HG02884 (cell line): ENCODE results near the gene PCAT7.
"Not testable (repeated sequence)": the region's sequence is repeated elsewhere in the genome, so short reads cannot be mapped to it uniquely, and the experiment has no call there.

Source experiments
- ATAC-seq: cut with Tn5 transposase; IDR thresholded peaks from one replicate; pipeline ENCODE4 v1.9.1; 2021; ENCODE audit warnings: mild to moderate bottlenecking, moderate library complexity; ENCODE audit not compliant: unreplicated experiment

The PCAT7 gene

DNA sequence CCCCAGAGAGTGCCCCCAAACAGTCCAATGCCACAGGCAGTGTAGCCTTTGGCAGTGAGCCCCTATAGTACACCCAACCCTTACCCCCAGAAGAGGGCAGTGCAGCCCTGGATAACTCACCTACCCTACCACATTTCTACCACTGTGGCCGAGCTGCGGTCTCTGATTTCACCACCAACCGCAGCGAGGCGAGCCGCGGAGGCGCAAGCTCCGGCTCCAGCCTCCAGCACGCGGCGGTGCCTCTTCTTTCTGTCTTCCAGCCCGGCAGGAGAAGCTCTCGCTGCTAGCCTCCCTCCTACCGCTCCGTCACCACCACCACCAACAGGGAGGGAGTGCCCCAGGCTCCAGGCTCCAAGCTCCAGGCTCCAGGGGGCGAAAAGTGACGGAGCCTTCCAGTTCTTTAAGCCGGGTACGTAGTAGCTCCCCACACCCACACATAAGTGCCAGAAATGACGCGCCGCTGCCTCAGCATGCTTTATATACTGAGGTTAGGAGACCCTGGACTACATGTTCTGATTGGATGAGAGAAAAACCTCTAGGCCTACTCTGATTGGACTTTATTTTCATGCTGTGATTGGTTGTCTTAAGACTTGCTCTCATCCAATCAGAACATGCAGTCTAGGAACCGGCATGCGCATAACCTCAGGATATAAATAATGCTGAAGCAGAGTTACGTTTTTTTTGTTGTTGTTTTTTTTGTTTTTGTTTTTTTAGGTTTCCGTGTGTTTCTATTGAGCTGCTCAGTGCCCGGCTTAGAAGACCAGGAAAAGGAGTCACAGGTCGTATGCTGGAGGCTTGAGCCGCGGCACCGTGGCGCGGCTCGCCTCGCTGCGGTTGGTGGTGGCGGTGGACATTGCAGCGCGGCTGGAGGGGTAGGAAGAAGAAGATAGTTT is at the start of gene PCAT7:
PCAT7 (plus strand) TSS at position 645 of the 893 bp plus-strand sequence.
- ATAC-seq: no peak

DNA sequence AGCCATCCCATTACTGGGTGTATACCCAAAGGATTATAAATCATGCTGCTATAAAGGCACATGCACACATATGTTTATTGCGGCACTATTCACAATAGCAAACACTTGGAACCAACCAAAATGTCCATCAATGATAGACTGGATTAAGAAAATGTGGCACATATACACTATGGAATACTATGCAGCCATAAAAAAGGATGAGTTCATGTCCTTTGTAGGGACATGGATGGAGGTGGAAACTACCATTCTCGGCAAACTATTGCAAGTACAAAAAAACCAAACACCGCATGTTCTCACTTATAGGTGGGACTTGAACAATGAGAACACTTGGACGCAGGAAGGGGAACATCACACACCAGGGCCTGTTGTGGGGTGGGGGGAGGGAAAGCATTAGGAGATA is 48.5 kb upstream of the PCAT7 start:
- ATAC-seq: not testable (repeated sequence)

GRCh38 chr9:94507531-94508258 is 47.2 kb upstream of the PCAT7 start:
- ATAC-seq: no peak

GRCh38 chr9:94511134-94511954 is 43.5 kb upstream of the PCAT7 start:
- no peak for ATAC-seq

- ATAC-seq: no peak
Measured at GRCh38 chr9:94511955-94512265, 43.0 kb upstream of the PCAT7 start.

- no peak for ATAC-seq
Measured at GRCh38 chr9:94514722-94515121, 40.2 kb upstream of the PCAT7 start.

DNA sequence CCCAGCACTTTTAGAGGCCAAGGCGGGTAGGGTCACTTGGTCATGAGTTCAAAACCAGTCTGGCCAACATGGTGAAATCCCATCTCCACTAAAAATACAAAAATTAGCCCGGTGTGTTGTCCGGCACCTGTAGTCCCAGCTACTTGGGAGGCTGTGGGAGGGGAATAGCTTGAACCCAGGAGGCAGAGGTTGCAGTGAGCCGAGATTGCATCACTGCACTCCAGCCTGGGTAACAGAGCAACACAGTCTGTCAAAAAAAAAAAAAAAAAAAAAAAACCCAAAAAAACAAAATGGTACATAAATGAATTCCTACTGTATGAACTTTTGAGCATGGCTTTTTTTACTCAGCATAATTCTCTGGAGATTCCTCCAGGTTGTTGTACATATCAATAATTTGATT is 37.6 kb upstream of the PCAT7 start:
- ATAC-seq: no peak

GRCh38 chr9:94525396-94526035 is 29.4 kb upstream of the PCAT7 start:
- ATAC-seq: no peak

- no peak for ATAC-seq
Measured at GRCh38 chr9:94526271-94526670, 28.6 kb upstream of the PCAT7 start.

GRCh38 chr9:94526951-94527350 is 27.9 kb upstream of the PCAT7 start:
- no peak for ATAC-seq

GRCh38 chr9:94528886-94529285 is 26.0 kb upstream of the PCAT7 start:
- ATAC-seq: no peak

- ATAC-seq: no peak
Measured at GRCh38 chr9:94533155-94533554, 21.7 kb upstream of the PCAT7 start.

- ATAC-seq: no peak
Measured at GRCh38 chr9:94533601-94534000, 21.3 kb upstream of the PCAT7 start.

- ATAC-seq: no peak
Measured at GRCh38 chr9:94534901-94535300, 20.0 kb upstream of the PCAT7 start.

DNA sequence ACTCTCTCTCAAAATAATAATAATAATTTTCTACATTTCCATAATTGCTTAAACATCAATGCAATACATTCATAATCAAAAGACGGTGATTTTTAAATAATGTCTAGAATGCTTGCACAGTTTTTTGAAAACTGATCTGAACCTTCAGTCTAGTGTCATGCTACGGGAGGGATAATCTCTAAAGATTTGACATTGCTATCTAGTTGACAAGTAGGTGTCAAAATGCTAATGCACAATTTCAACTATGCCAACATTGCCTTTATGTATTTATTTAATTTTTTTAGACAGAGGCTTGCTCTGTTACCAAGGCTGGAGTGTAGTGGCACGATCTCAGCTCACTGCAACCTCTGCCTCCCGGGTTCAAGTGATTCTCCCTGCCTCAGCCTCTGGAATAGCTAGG is 16.0 kb upstream of the PCAT7 start:
- ATAC-seq: no peak

GRCh38 chr9:94544335-94544734 is 10.5 kb upstream of the PCAT7 start:
- not testable (repeated sequence) for ATAC-seq

DNA sequence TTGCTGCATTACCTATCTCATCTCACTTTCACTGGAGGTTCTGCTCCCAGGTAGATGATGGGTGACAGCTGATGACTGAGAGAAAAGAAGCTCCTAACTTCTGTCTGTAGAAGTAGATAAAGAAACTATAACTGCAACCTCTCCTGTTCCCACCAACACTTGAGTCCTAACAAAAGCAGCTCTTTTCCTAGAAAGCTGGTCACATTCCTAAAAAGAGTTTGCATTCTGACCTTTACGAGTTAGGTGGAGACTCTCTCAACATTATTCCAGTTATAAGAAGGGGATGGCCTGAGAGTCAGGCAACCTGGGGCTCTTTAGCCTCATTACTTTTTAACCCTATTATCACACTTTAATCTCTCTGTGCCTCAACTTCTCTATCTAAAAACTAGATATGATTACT is 8.9 kb upstream of the PCAT7 start:
- no peak for ATAC-seq

DNA sequence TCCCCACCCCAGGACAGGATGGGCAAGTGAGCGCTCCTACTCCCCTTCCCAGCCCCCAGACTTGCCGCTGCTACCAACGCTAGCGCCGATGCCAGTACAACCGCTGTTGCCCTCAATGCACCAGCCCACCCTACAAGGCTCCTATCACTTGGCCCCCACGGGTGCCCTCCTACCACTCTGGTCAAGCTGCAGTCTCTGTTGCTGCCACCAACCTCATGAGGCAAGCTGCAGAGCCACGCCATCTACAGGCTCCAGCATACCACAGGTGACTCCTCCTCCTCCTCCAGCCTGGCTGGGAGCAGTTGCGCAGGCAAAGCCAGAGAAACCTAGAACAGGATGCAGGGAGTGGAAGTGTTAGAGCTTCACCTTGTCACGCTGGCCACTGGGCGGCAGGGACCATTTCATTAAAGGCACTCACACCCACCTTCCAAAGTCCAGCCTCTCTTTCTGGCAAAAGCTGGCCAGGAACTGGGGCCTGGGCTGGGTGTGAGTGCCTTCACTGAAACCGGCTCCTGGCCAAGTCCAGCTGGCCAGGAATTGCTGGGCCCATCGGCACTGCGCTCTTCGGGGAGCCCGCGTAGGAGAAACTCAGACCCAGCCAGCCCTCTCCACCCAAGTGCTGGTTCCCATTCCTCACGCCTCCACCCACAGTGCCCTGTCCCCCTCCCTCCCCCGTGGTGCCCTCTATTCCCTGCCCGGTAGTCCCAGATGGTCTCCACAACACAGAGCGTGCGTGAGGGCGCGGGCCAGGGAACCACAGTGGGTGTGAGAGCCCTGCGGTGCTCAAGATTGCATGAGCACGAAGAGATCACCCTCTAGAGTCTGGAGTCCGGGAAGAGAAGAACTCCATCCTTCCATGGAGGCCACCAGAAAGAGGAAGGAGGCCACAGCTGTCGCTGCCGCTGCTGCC is 1.6 kb upstream of the PCAT7 start:
- ATAC-seq: no peak

- ATAC-seq: no peak
Measured at GRCh38 chr9:94554078-94554438, 825 bp upstream of the PCAT7 start.

DNA sequence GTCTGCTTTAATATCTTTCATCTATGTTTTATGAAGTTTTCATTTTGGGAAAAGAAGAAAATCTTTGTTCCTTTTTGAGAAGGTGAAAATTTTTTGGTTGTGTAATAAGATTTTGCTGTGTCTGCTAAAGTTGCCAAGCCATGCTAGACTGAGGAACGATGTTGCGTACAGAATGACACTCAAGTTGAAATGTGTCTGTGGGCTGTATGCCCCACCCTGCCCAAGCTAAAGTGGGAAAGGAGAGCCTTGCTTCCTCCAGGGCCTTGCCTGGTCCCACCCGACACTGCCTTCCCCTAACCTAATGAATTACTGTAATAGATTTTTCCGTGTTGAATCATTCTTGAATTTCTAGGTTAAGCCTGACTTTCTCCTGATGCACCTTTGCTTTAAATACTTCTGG is 2.5 kb downstream of the PCAT7 start:
- no peak for ATAC-seq
